Tibial nerve (tissue), 4 donors: ENCODE results near the gene C16orf96. TPM values are rescaled to one million over a fixed set of nuclear protein-coding genes. Genes with fewer than 3 reads are reported as not detected.

ENCODE experiments used
- DNase-seq, 2 donors: peaks; one replicate each; pipeline ENCODE4 v3.0.0-alpha.2; 2019; ENCODE audit warnings: low spot score in 2 of 2
- H3K27ac ChIP-seq, 4 donors: fragments of 200-600 bp; sonication (generic) in 3 of 4; one replicate each; pipeline ENCODE4 v1.5.1; 2017 to 2019; ENCODE audit warnings: mild to moderate bottlenecking in 1 of 4
- H3K27me3 ChIP-seq, 2 donors: fragments of 200-600 bp; sonication (generic) in 1 of 2; one replicate each; pipeline versions ENCODE4 v1.5.1 to v1.6.0; 2017 to 2019
- H3K36me3 ChIP-seq, 3 donors: fragments of 200-600 bp; sonication (generic); one replicate each; pipeline ENCODE4 v1.5.1; 2018 to 2019
- H3K4me1 ChIP-seq, 4 donors: fragments of 200-600 bp; sonication (generic) in 3 of 4; one replicate each; pipeline ENCODE4 v1.5.1; 2017 to 2019
- H3K4me3 ChIP-seq, 4 donors: fragments of 200-600 bp; sonication (generic) in 3 of 4; one replicate each; pipeline ENCODE4 v1.5.1; 2017 to 2019; ENCODE audit warnings: mild to moderate bottlenecking in 1 of 4, moderate library complexity in 1 of 4
- H3K9me3 ChIP-seq, 4 donors: fragments of 200-600 bp; sonication (generic) in 3 of 4; one replicate each; pipeline ENCODE4 v1.5.1; 2017 to 2019
- CTCF ChIP-seq, 5 experiments: fragments of 200-600 bp in 3 of 5; fragments of 450-650 bp in 2 of 5; sonication (generic) in 3 of 5; IDR thresholded peaks; one replicate each; pipeline ENCODE4 v1.5.1; 2016 to 2019; ENCODE audit warnings: antibody characterized with exemption in 5 of 5, mild to moderate bottlenecking in 3 of 5, moderate library complexity in 2 of 5
- EP300 ChIP-seq, 2 donors: sonication (generic); formaldehyde crosslinking; IDR thresholded peaks; one replicate each; pipeline ENCODE4 v1.6.1; 2017; ENCODE audit warnings: antibody characterized with exemption in 2 of 2, mild to moderate bottlenecking in 1 of 2
- POLR2A ChIP-seq, 2 donors: fragments of 450-650 bp; IDR thresholded peaks; one replicate each; pipeline ENCODE4 v1.6.1; 2017; ENCODE audit warnings: antibody characterized with exemption in 2 of 2, mild to moderate bottlenecking in 2 of 2, moderate library complexity in 2 of 2
- WGBS, 2 donors: methylation state at CpG; one replicate each; pipeline ENCODE4 v1.1.5; 2018; 5-methylcytosine and 5-hydroxymethylcytosine counted together
- total RNA-seq, 4 donors: library from RNA; depleted of rRNA; stranded (reverse); fragments of >200 nt; gene quantifications; one replicate each; pipeline ENCODE4 v1.1.0, GENCODE V29; 2016

The C16orf96 gene
- total RNA-seq, 4 donors from 2014 or later = 0.20 to 0.21 TPM; not detected in 2

- H3K4me1 ChIP-seq = peaks cover 0 to 5% (median 0%) of the 10 kb centered on the region in 4 donors
- H3K36me3 ChIP-seq = no peaks in the 10 kb centered on the region
- no peaks in the 10 kb centered on the region for H3K9me3 ChIP-seq
- H3K27ac ChIP-seq = no peak overlapping the region
- H3K4me3 ChIP-seq = no peak overlapping the region
- TF ChIP-seq CTCF (IDR thresholded peaks at IDR 0.05) (no peak), EP300 (IDR thresholded peaks at IDR 0.05) (no peak), POLR2A (IDR thresholded peaks at IDR 0.05) (no peak)
- no peak for DNase-seq
- 91 to 94% methylated on average over 6 of the region's 6 CpGs for WGBS, 2 donors
- H3K27me3 ChIP-seq = no peaks in the 10 kb centered on the region
Measured at GRCh38 chr16:4588961-4589360, 32.8 kb downstream of the C16orf96 start.

GRCh38 chr16:4591191-4591590 lies 35.1 kb downstream of the C16orf96 start:
- no peaks in the 10 kb centered on the region for H3K36me3 ChIP-seq
- H3K9me3 ChIP-seq = no peaks in the 10 kb centered on the region
- no peak overlapping the region for H3K27ac ChIP-seq
- H3K27me3 ChIP-seq = no peaks in the 10 kb centered on the region
- DNase-seq = no peak
- TF ChIP-seq CTCF (IDR thresholded peaks at IDR 0.05) = no peak
- TF ChIP-seq EP300 (IDR thresholded peaks at IDR 0.05) = no peak
- no peak for TF ChIP-seq POLR2A (IDR thresholded peaks at IDR 0.05)
- H3K4me1 ChIP-seq = no peaks in the 10 kb centered on the region
- 71 to 78% methylated on average over 6 of the region's 6 CpGs for WGBS, 2 donors
- no peak overlapping the region for H3K4me3 ChIP-seq

GRCh38 chr16:4591706-4592470 lies 35.7 kb downstream of the C16orf96 start:
- Histone ChIP-seq H3K4me1 (no peaks in the 10 kb centered on the region), H3K36me3 (no peaks in the 10 kb centered on the region), H3K4me3 (no peak overlapping the region), H3K27ac (no peak overlapping the region), H3K27me3 (no peaks in the 10 kb centered on the region), H3K9me3 (no peaks in the 10 kb centered on the region)
- TF ChIP-seq CTCF (IDR thresholded peaks at IDR 0.05) = no peak
- TF ChIP-seq POLR2A (IDR thresholded peaks at IDR 0.05) = no peak
- no peak for TF ChIP-seq EP300 (IDR thresholded peaks at IDR 0.05)
- 74 to 80% methylated on average over 12 to 17 of the region's 17 CpGs for WGBS, 2 donors
- no peak for DNase-seq

DNA sequence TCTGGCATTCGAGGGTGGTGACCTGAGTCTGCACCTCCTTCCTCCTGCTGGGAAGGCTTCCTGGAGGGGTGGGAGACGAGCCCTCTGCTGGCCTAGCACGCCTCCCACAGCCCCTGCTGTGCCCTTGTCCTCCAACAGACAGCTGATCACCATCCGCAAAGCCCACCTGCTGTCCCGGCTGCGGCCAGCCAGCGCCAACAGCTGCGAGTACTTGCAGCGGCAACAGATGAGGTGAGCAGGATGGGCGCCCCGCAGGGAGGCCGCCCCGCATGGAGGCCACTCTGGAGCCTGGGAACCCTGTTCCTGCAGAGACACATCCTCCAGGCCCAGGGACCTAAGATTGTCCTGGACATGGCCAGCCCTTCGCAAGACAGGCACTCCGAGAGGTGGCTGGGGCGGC lies 36.9 kb downstream of the C16orf96 start:
- H3K27ac ChIP-seq = no peak overlapping the region
- 41 to 66% methylated on average over 11 to 12 of the region's 16 CpGs for WGBS, 2 donors
- H3K4me1 ChIP-seq = no peaks in the 10 kb centered on the region
- no peaks in the 10 kb centered on the region for H3K27me3 ChIP-seq
- no peaks in the 10 kb centered on the region for H3K9me3 ChIP-seq
- no peak overlapping the region for H3K4me3 ChIP-seq
- DNase-seq = no peak
- no peak for TF ChIP-seq CTCF (IDR thresholded peaks at IDR 0.05)
- no peak for TF ChIP-seq EP300 (IDR thresholded peaks at IDR 0.05)
- TF ChIP-seq POLR2A (IDR thresholded peaks at IDR 0.05) = no peak
- no peaks in the 10 kb centered on the region for H3K36me3 ChIP-seq
